Left renal cortex interstitium (tissue), 4 donors: ENCODE results near the gene KDM6A. TPM values are rescaled to one million over a fixed set of nuclear protein-coding genes. Genes with fewer than 3 reads are reported as not detected.
"Not testable (repeated sequence)": the region's sequence is repeated elsewhere in the genome, so short reads cannot be mapped to it uniquely, and the experiment has no call there.

ENCODE experiments used
- DNase-seq, 4 donors: peaks; one replicate each; pipeline ENCODE4 v3.0.0-alpha.2; 2013; ENCODE audit warnings: low read depth in 4 of 4, low spot score in 2 of 4, missing footprints in 1 of 4
- polyA plus RNA-seq, 4 donors: library from polyadenylated mRNA; unstranded; fragments of 120-200 nt; gene quantifications; one replicate each; pipeline ENCODE4 v1.2.1, GENCODE V29; 2013; ENCODE audit not compliant: insufficient read length in 4 of 4

The KDM6A gene
- polyA plus RNA-seq, 4 donors = 22.4 to 35.3 (median 29.9) TPM

GRCh38 chrX:44884944-44885343 is 12.0 kb downstream of the KDM6A start:
- DNase-seq = no peak

GRCh38 chrX:44889824-44890223 is 16.8 kb downstream of the KDM6A start:
- no peak for DNase-seq

- DNase-seq = no peak
Measured at GRCh38 chrX:44890247-44890646, 17.3 kb downstream of the KDM6A start.

- not testable (repeated sequence) for DNase-seq
Measured at GRCh38 chrX:44890687-44891086, 17.7 kb downstream of the KDM6A start.

GRCh38 chrX:44891642-44892041 is 18.7 kb downstream of the KDM6A start:
- DNase-seq = no peak

GRCh38 chrX:44896876-44897186 is 23.8 kb downstream of the KDM6A start:
- DNase-seq = no peak

GRCh38 chrX:44897539-44897938 is 24.6 kb downstream of the KDM6A start:
- DNase-seq = no peak

GRCh38 chrX:44898411-44899221 is 25.6 kb downstream of the KDM6A start:
- no peak for DNase-seq

- no peak for DNase-seq
Measured at GRCh38 chrX:44899946-44900345, 27.0 kb downstream of the KDM6A start.

GRCh38 chrX:44903107-44903506 is 30.1 kb downstream of the KDM6A start:
- DNase-seq = no peak

GRCh38 chrX:44903830-44904530 is 31.0 kb downstream of the KDM6A start:
- no peak for DNase-seq

GRCh38 chrX:44904542-44905115 is 31.6 kb downstream of the KDM6A start:
- DNase-seq = no peak

- DNase-seq = no peak
Measured at GRCh38 chrX:44906041-44906440, 33.1 kb downstream of the KDM6A start.

GRCh38 chrX:44906542-44906941 is 33.6 kb downstream of the KDM6A start:
- no peak for DNase-seq

GRCh38 chrX:44908153-44908552 is 35.2 kb downstream of the KDM6A start:
- DNase-seq = no peak

- no peak for DNase-seq
Measured at GRCh38 chrX:44908827-44909226, 35.8 kb downstream of the KDM6A start.

- not testable (repeated sequence) for DNase-seq
Measured at GRCh38 chrX:44910508-44910907, 37.5 kb downstream of the KDM6A start.

GRCh38 chrX:44911074-44911600 is 38.1 kb downstream of the KDM6A start:
- not testable (repeated sequence) for DNase-seq

- DNase-seq = no peak
Measured at GRCh38 chrX:44913656-44914531, 40.9 kb downstream of the KDM6A start.

- DNase-seq = no peak
Measured at GRCh38 chrX:44914532-44915198, 41.7 kb downstream of the KDM6A start.
